Astrocyte (in vitro differentiated cells and primary cell): ENCODE results near the gene KCNJ16. TPM values are rescaled to one million over a fixed set of nuclear protein-coding genes. Genes with fewer than 3 reads are reported as not detected.

Experiments used
- DNase-seq: peaks from one replicate; pipeline ENCODE4 v3.0.0-alpha.2; 2010; ENCODE audit warnings: low read depth
- FAIRE-seq: peaks from 2 replicates; lab custom pipeline; 2011; peaks lifted over from hg19 to GRCh38; lab: Jason Lieb, UNC
- H2AFZ ChIP-seq: 2 replicates; pipeline ENCODE4 v1.6.0; 2012; ENCODE audit warnings: low read depth, low read length, inconsistent platforms
- H3K27ac ChIP-seq: 2 replicates; pipeline ENCODE4 v1.5.1; 2011; ENCODE audit warnings: low read depth, low read length, inconsistent platforms
- H3K27me3 ChIP-seq: 2 replicates; pipeline ENCODE4 v1.6.0; 2011; ENCODE audit warnings: low read length, inconsistent platforms; ENCODE audit not compliant: insufficient read depth
- H3K36me3 ChIP-seq: 2 replicates; pipeline ENCODE4 v1.5.1; 2011; ENCODE audit warnings: low read length, inconsistent platforms; ENCODE audit not compliant: insufficient read depth
- H3K4me1 ChIP-seq: 2 replicates; pipeline ENCODE4 v1.5.1; 2011; ENCODE audit warnings: low read length, inconsistent platforms; ENCODE audit not compliant: insufficient read depth
- H3K4me2 ChIP-seq: 2 replicates; pipeline ENCODE4 v1.6.0; 2012; ENCODE audit warnings: low read length, inconsistent platforms
- H3K4me3 ChIP-seq: 2 replicates; pipeline ENCODE4 v1.5.1; 2011; ENCODE audit warnings: low read depth, mild to moderate bottlenecking, low read length, inconsistent platforms; ENCODE audit not compliant: insufficient read depth
- H3K79me2 ChIP-seq: 2 replicates; pipeline ENCODE4 v1.6.0; 2012; ENCODE audit warnings: mild to moderate bottlenecking, low read length, inconsistent platforms; ENCODE audit not compliant: insufficient read depth
- H3K9ac ChIP-seq: 2 replicates; pipeline ENCODE4 v1.6.0; 2012; ENCODE audit warnings: mild to moderate bottlenecking, low read length, inconsistent platforms
- H3K9me3 ChIP-seq: 2 replicates; pipeline ENCODE4 v1.5.1; 2012; ENCODE audit warnings: low read depth, mild to moderate bottlenecking, low read length, inconsistent platforms; ENCODE audit not compliant: insufficient read depth
- H4K20me1 ChIP-seq: 2 replicates; pipeline ENCODE4 v1.6.0; 2012; ENCODE audit warnings: low read length, inconsistent platforms; ENCODE audit not compliant: insufficient read depth
- H3K27ac Mint-ChIP-seq: one replicate; pipeline ENCODE4 v1.8.0; 2021; ENCODE audit warnings: mild to moderate bottlenecking, mixed read lengths; ENCODE audit not compliant: unreplicated experiment
- H3K27me3 Mint-ChIP-seq: one replicate; pipeline ENCODE4 v1.8.0; 2021; ENCODE audit warnings: low read depth, mixed read lengths; ENCODE audit not compliant: unreplicated experiment
- H3K36me3 Mint-ChIP-seq: one replicate; pipeline ENCODE4 v1.8.0; 2021; ENCODE audit warnings: low read depth, mixed read lengths; ENCODE audit not compliant: unreplicated experiment
- H3K4me1 Mint-ChIP-seq: one replicate; pipeline ENCODE4 v1.8.0; 2021; ENCODE audit warnings: low read depth, mixed read lengths; ENCODE audit not compliant: unreplicated experiment
- H3K4me3 Mint-ChIP-seq: one replicate; pipeline ENCODE4 v1.8.0; 2021; ENCODE audit warnings: mild to moderate bottlenecking, moderate library complexity, mixed read lengths; ENCODE audit not compliant: unreplicated experiment
- H3K9me3 Mint-ChIP-seq: one replicate; pipeline ENCODE4 v1.8.0; 2021; ENCODE audit warnings: mild to moderate bottlenecking, mixed read lengths; ENCODE audit not compliant: unreplicated experiment
- CTCF ChIP-seq: IDR thresholded peaks from 2 replicates; pipeline ENCODE4 v1.5.1; 2011; ENCODE audit warnings: low read depth, mild to moderate bottlenecking, inconsistent platforms, low read length, moderate library complexity; ENCODE audit not compliant: insufficient read depth
- EZH2 ChIP-seq: IDR thresholded peaks from 2 replicates; pipeline ENCODE4 v1.6.1; 2012; ENCODE audit warnings: mild to moderate bottlenecking, low read length, inconsistent platforms; ENCODE audit not compliant: insufficient read depth
- total RNA-seq: library from RNA; stranded (reverse); gene quantifications from 2 replicates; pipeline ENCODE4 v1.2.1, GENCODE V29; 2021

KCNJ16 gene
- total RNA-seq, 1 donor from 2014 or later, result 0.73 TPM

GRCh38 chr17:70050931-70051330 is 24.1 kb upstream of the KCNJ16 start:
- peak; percentile 77 for DNase-seq
- peaks cover 9% of the 10 kb centered on the region for H3K4me1 Mint-ChIP-seq
- H3K79me2 ChIP-seq, result no peaks in the 10 kb centered on the region
- no peak overlapping the region for H3K27ac ChIP-seq
- no peak overlapping the region for H3K4me2 ChIP-seq
- no peak for FAIRE-seq
- H3K27me3 ChIP-seq, result no peaks in the 10 kb centered on the region
- H3K36me3 ChIP-seq, result no peaks in the 10 kb centered on the region
- no peaks in the 10 kb centered on the region for H3K4me1 ChIP-seq
- no peak overlapping the region for H3K27ac Mint-ChIP-seq
- no peaks in the 10 kb centered on the region for H3K36me3 Mint-ChIP-seq
- H3K4me3 Mint-ChIP-seq, result no peak overlapping the region
- TF ChIP-seq CTCF (no peak), EZH2 (no peak)
- no peaks in the 10 kb centered on the region for H3K9me3 Mint-ChIP-seq
- H3K9ac ChIP-seq, result no peak overlapping the region
- no peaks in the 10 kb centered on the region for H3K9me3 ChIP-seq
- H3K4me3 ChIP-seq, result no peak overlapping the region
- no peaks in the 10 kb centered on the region for H4K20me1 ChIP-seq
- no peaks in the 10 kb centered on the region for H3K27me3 Mint-ChIP-seq
- H2AFZ ChIP-seq, result no peak overlapping the region

- Histone ChIP-seq H3K79me2 (no peaks in the 10 kb centered on the region), H3K4me2 (no peak overlapping the region), H3K4me1 (no peaks in the 10 kb centered on the region), H3K9ac (no peak overlapping the region), H3K36me3 (no peaks in the 10 kb centered on the region), H2AFZ (no peak overlapping the region), H3K4me3 (no peak overlapping the region), H3K27ac (no peak overlapping the region), H3K27me3 (no peaks in the 10 kb centered on the region), H4K20me1 (no peaks in the 10 kb centered on the region), H3K9me3 (no peaks in the 10 kb centered on the region)
- no peaks in the 10 kb centered on the region for H3K36me3 Mint-ChIP-seq
- no peaks in the 10 kb centered on the region for H3K9me3 Mint-ChIP-seq
- no peak overlapping the region for H3K4me3 Mint-ChIP-seq
- H3K4me1 Mint-ChIP-seq, result peaks cover 9% of the 10 kb centered on the region
- H3K27me3 Mint-ChIP-seq, result no peaks in the 10 kb centered on the region
- H3K27ac Mint-ChIP-seq, result no peak overlapping the region
- no peak for DNase-seq
- FAIRE-seq, result no peak
- TF ChIP-seq EZH2, result no peak
- TF ChIP-seq CTCF, result no peak
Measured at GRCh38 chr17:70053241-70054234, 21.5 kb upstream of the KCNJ16 start.

- Mint-ChIP-seq H3K36me3 (no peaks in the 10 kb centered on the region), H3K4me1 (peaks cover 11% of the 10 kb centered on the region), H3K9me3 (no peaks in the 10 kb centered on the region), H3K27me3 (no peaks in the 10 kb centered on the region), H3K4me3 (no peak overlapping the region), H3K27ac (no peak overlapping the region)
- DNase-seq (no peak), FAIRE-seq (no peak)
- Histone ChIP-seq H3K36me3 (no peaks in the 10 kb centered on the region), H4K20me1 (no peaks in the 10 kb centered on the region), H3K27me3 (no peaks in the 10 kb centered on the region), H3K79me2 (no peaks in the 10 kb centered on the region), H3K4me1 (no peaks in the 10 kb centered on the region), H3K9ac (no peak overlapping the region), H3K27ac (no peak overlapping the region), H2AFZ (no peak overlapping the region), H3K4me2 (no peak overlapping the region), H3K4me3 (no peak overlapping the region), H3K9me3 (no peaks in the 10 kb centered on the region)
- no peak for TF ChIP-seq CTCF
- no peak for TF ChIP-seq EZH2
Measured at GRCh38 chr17:70055000-70055399, 20.0 kb upstream of the KCNJ16 start.
